ENCODE results near the gene HSD17B1. TPM values are rescaled to one million over a fixed set of nuclear protein-coding genes. Genes with fewer than 3 reads are reported as not detected.

Gene HSD17B1
- total and polyA plus RNA-seq, 2 of the 13 experiments (the other 11 are each of a cell fraction or from before 2014, with no cell fraction given): 0.54 to 0.93 TPM

- peak; percentile 69 for TF ChIP-seq TFDP1 (CRISPR knock-in tag; IDR thresholded peaks at IDR 0.05; ENCODE audit: borderline replicate concordance)
- TF ChIP-seq CENPT (CRISPR knock-in tag; IDR thresholded peaks at IDR 0.05; ENCODE audit: low read depth): no peak
- peak; percentile 90 for TF ChIP-seq ZMYM2 (CRISPR knock-in tag; IDR thresholded peaks at IDR 0.05)
- no peak for TF ChIP-seq SMC3 (IDR thresholded peaks at IDR 0.05; ENCODE audit: low read length)
- TF ChIP-seq MBD4 (IDR thresholded peaks at IDR 0.05; ENCODE audit: borderline replicate concordance, low read length): no peak
- peak; percentile 21; the same call in 1 of the 2 replicates for TF ChIP-seq ZNF12 (CRISPR knock-in tag; IDR thresholded peaks at IDR 0.05)
- peak; percentile 91 for TF ChIP-seq ZBTB2 (CRISPR knock-in tag; IDR thresholded peaks at IDR 0.05; ENCODE audit: low read depth)
- peak; percentile 78 for TF ChIP-seq FOXP4 (CRISPR knock-in tag; IDR thresholded peaks at IDR 0.05)
- no peak for TF ChIP-seq ZNF20 (CRISPR knock-in tag; IDR thresholded peaks at IDR 0.05)
- TF ChIP-seq POGK (CRISPR knock-in tag; conservative IDR thresholded peaks at IDR 0.05): no peak; the same call in 1 of the 2 replicates
- TF ChIP-seq ZNF678 (CRISPR knock-in tag; IDR thresholded peaks at IDR 0.05): no peak
- no peak; the same call in 1 of the 2 replicates for TF ChIP-seq NCOR1 (IDR thresholded peaks at IDR 0.05; ENCODE audit: borderline replicate concordance, low read length)
- no peak for TF ChIP-seq U2AF1 (optimal IDR thresholded peaks at IDR 0.05; ENCODE audit: low read depth, low read length)
- peak; percentile 75 for TF ChIP-seq TFAP4 (IDR thresholded peaks at IDR 0.05; ENCODE audit: borderline replicate concordance, low read depth)
- no peak for TF ChIP-seq NFIB (CRISPR knock-in tag; IDR thresholded peaks at IDR 0.05; ENCODE audit: borderline replicate concordance)
- no peak for TF ChIP-seq BRF2 (CRISPR knock-in tag; IDR thresholded peaks at IDR 0.05)
- peak; percentile 62 for TF ChIP-seq BCL6 (CRISPR knock-in tag; IDR thresholded peaks at IDR 0.05)
- no peak for TF ChIP-seq ZFP62 (CRISPR knock-in tag; IDR thresholded peaks at IDR 0.05)
- TF ChIP-seq GTF2F1 (IDR thresholded peaks at IDR 0.05; ENCODE audit: low read length): peak; percentile 82
- TF ChIP-seq ZNF121 (CRISPR knock-in tag; IDR thresholded peaks at IDR 0.05): no peak
- peak; percentile 31; the same call in 1 of the 2 replicates for TF ChIP-seq ZNF34 (CRISPR knock-in tag; IDR thresholded peaks at IDR 0.05; ENCODE audit: borderline replicate concordance)
- TF ChIP-seq LBX2 (CRISPR knock-in tag; IDR thresholded peaks at IDR 0.05; ENCODE audit: borderline replicate concordance): no peak
These were observed 9.2 kb downstream of the HSD17B1 start, which contains the start of gene COASY (continued) for GRCh38 chr17:42561897-42562387.
